ENCODE data around the gene MEGF6. TPM values are rescaled to one million over a fixed set of nuclear protein-coding genes. Genes with fewer than 3 reads are reported as not detected.

The MEGF6 gene
- total and polyA plus RNA-seq, 2 of the 8 experiments (the other 6 are each of a cell fraction or from before 2014, with no cell fraction given) = 4.1 to 14.8 TPM

- TF ChIP-seq PHF8 (conservative IDR thresholded peaks at IDR 0.05; ENCODE audit: low read depth, low read length) (no peak), USF2 (IDR thresholded peaks at IDR 0.05; ENCODE audit: low read length) (no peak), JUN (IDR thresholded peaks at IDR 0.05; ENCODE audit: low read depth, low read length) (no peak), POLR2AphosphoS5 (IDR thresholded peaks at IDR 0.05; ENCODE audit: low read depth, low read length) (no peak), SUZ12 (IDR thresholded peaks at IDR 0.05; ENCODE audit: low read length) (no peak), CBX8 (IDR thresholded peaks at IDR 0.05; ENCODE audit: borderline replicate concordance, low read depth, low read length) (no peak), CHD2 (IDR thresholded peaks at IDR 0.05; ENCODE audit: low read length) (no peak), SP1 (IDR thresholded peaks at IDR 0.05; ENCODE audit: low read depth, low read length) (no peak), EGR1 (IDR thresholded peaks at IDR 0.05; ENCODE audit: borderline replicate concordance, low read depth, low read length) (no peak)
Measured at GRCh38 chr1:3516911-3517675, 94.2 kb downstream of the MEGF6 start (continued).

Data from H1 (cell line).